ENCODE results near the gene CD63. TPM values are rescaled to one million over a fixed set of nuclear protein-coding genes. Genes with fewer than 3 reads are reported as not detected.

Gene CD63
- total RNA-seq, 4 donors from 2014 or later, result 500 to 856 (median 792) TPM

GRCh38 chr12:55711786-55712553 lies 16.8 kb downstream of the CD63 start:
- no peaks in the 10 kb centered on the region for H3K36me3 ChIP-seq
- 40% methylated on average over 4 of the region's 4 CpGs; no CpG with 5 or more reads in 1 of the 2 donors for WGBS, 2 donors (ENCODE audit: low coverage in 1 of 2)
- H3K4me3 ChIP-seq, result no peak overlapping the region
- peaks cover 0 to 92% (median 31%) of the 10 kb centered on the region in 3 donors for H3K4me1 ChIP-seq
- peak overlapping the region; percentile 65 to 97 (median 88) for H3K27ac ChIP-seq
- H3K27me3 ChIP-seq, result no peaks in the 10 kb centered on the region
- H3K9me3 ChIP-seq, result no peaks in the 10 kb centered on the region
- TF ChIP-seq POLR2A (IDR thresholded peaks at IDR 0.05), result no peak
- TF ChIP-seq POLR2AphosphoS5 (IDR thresholded peaks at IDR 0.05), result no peak
- TF ChIP-seq EP300 (IDR thresholded peaks at IDR 0.05), result no peak
- TF ChIP-seq CTCF (IDR thresholded peaks at IDR 0.05), result no peak
- ATAC-seq, result no peak

- Histone ChIP-seq H3K4me3 (peak overlapping the region in 1 of 2 donors; percentile 85), H3K36me3 (no peaks in the 10 kb centered on the region), H3K4me1 (peaks cover 0 to 93% (median 19%) of the 10 kb centered on the region in 3 donors), H3K27me3 (no peaks in the 10 kb centered on the region), H3K9me3 (no peaks in the 10 kb centered on the region), H3K27ac (peak overlapping the region; percentile 86 to 97 (median 96))
- TF ChIP-seq POLR2A (IDR thresholded peaks at IDR 0.05) (no peak), EP300 (IDR thresholded peaks at IDR 0.05) (no peak), POLR2AphosphoS5 (IDR thresholded peaks at IDR 0.05) (no peak), CTCF (IDR thresholded peaks at IDR 0.05) (no peak)
- 0 to 2% methylated on average over 3 of the region's 3 CpGs for WGBS, 2 donors (ENCODE audit: low coverage in 1 of 2)
- ATAC-seq, result peak; percentile 3
Observed at GRCh38 chr12:55708695-55709233, 20.0 kb downstream of the CD63 start.

GRCh38 chr12:55707841-55708694 lies 20.7 kb downstream of the CD63 start, which contains the start of gene ITGA7:
Gene ITGA7 (minus strand): TSS chr12:55707904. CDS start chr12:55707682, 222 bp downstream.
- peak; percentile 70 for TF ChIP-seq POLR2AphosphoS5 (IDR thresholded peaks at IDR 0.05)
- TF ChIP-seq POLR2A (IDR thresholded peaks at IDR 0.05), result peak; percentile 38 to 47
- no peak for TF ChIP-seq CTCF (IDR thresholded peaks at IDR 0.05)
- TF ChIP-seq EP300 (IDR thresholded peaks at IDR 0.05), result no peak
- no peaks in the 10 kb centered on the region for H3K9me3 ChIP-seq
- H3K4me1 ChIP-seq, result peaks cover 0 to 93% (median 17%) of the 10 kb centered on the region in 3 donors
- H3K27ac ChIP-seq, result peak within 1 kb of the TSS; percentile 86 to 97 (median 96)
- ATAC-seq, result peak; percentile 76
- WGBS, 2 donors (ENCODE audit: low coverage in 1 of 2), result 0 to 4% methylated on average over 1 to 6 of the region's 39 CpGs
- peak within 1 kb of the TSS; percentile 83 to 85 for H3K4me3 ChIP-seq
- no peaks in the 10 kb centered on the region for H3K36me3 ChIP-seq
- no peaks in the 10 kb centered on the region for H3K27me3 ChIP-seq

- no peak for ATAC-seq
- peak overlapping the region; percentile 83 to 85 for H3K4me3 ChIP-seq
- peaks cover 0 to 93% (median 12%) of the 10 kb centered on the region in 3 donors for H3K4me1 ChIP-seq
- no peaks in the 10 kb centered on the region for H3K9me3 ChIP-seq
- H3K27me3 ChIP-seq, result no peaks in the 10 kb centered on the region
- H3K36me3 ChIP-seq, result peaks cover 0 to 7% of the 10 kb centered on the region in 2 donors
- no peak for TF ChIP-seq CTCF (IDR thresholded peaks at IDR 0.05)
- no peak for TF ChIP-seq EP300 (IDR thresholded peaks at IDR 0.05)
- no peak for TF ChIP-seq POLR2A (IDR thresholded peaks at IDR 0.05)
- TF ChIP-seq POLR2AphosphoS5 (IDR thresholded peaks at IDR 0.05), result no peak
- H3K27ac ChIP-seq, result peak overlapping the region; percentile 86 to 97 (median 96)
- 3% methylated on average over 6 of the region's 22 CpGs; no CpG with 5 or more reads in 1 of the 2 donors for WGBS, 2 donors (ENCODE audit: low coverage in 1 of 2)
Observed at GRCh38 chr12:55707219-55707671, 21.6 kb downstream of the CD63 start.
